CD8-positive, alpha-beta memory T cell (primary cell): ENCODE results near the gene ABR. TPM values are rescaled to one million over a fixed set of nuclear protein-coding genes. Genes with fewer than 3 reads are reported as not detected.
"Not testable (repeated sequence)": the region's sequence is repeated elsewhere in the genome, so short reads cannot be mapped to it uniquely, and the experiment has no call there.

Experiments
- CTCF ChIA-PET: fragments of 350-600 bp; sonication (Branson Sonifier 250); formaldehyde crosslinking; loops from one replicate; lab custom pipeline; 2021; ENCODE audit warnings: antibody characterized with exemption; lab: Charles Lee
- POLR2A ChIA-PET: fragments of 350-600 bp; sonication (Branson Sonifier 250); formaldehyde crosslinking; loops from one replicate; lab custom pipeline; 2021; ENCODE audit warnings: antibody characterized with exemption; lab: Charles Lee
- DNase-seq, 5 donors: peaks; one replicate each; pipeline versions ENCODE4 v3.0.0 to v3.0.0-alpha.2; 2020 to 2022; ENCODE audit warnings: mixed read lengths in 1 of 5
- H3K27ac ChIP-seq: one replicate; pipeline ENCODE4 v1.7.0; 2013; ENCODE audit warnings: low read depth, mild to moderate bottlenecking, low read length, moderate library complexity
- H3K27me3 ChIP-seq: 2 replicates; pipeline ENCODE4 v1.7.0; 2013; ENCODE audit warnings: low read length, mild to moderate bottlenecking; ENCODE audit not compliant: insufficient read depth, poor library complexity, severe bottlenecking
- H3K36me3 ChIP-seq: 2 replicates; pipeline ENCODE4 v1.7.0; 2013; ENCODE audit warnings: mild to moderate bottlenecking, low read length, moderate library complexity; ENCODE audit not compliant: insufficient read depth
- H3K4me1 ChIP-seq: 2 replicates; pipeline ENCODE4 v1.7.0; 2013; ENCODE audit warnings: mild to moderate bottlenecking, low read length, moderate library complexity; ENCODE audit not compliant: insufficient read depth
- H3K4me3 ChIP-seq: 2 replicates; pipeline ENCODE4 v1.7.0; 2013; ENCODE audit warnings: mild to moderate bottlenecking, low read length
- H3K9me3 ChIP-seq: 2 replicates; pipeline ENCODE4 v1.7.0; 2013; ENCODE audit warnings: mild to moderate bottlenecking, low read length
- H3K27ac Mint-ChIP-seq, 8 donors: one replicate each; pipeline ENCODE4 v1.8.0; 2020 to 2021; ENCODE audit warnings: mixed read lengths in 8 of 8, mild to moderate bottlenecking in 6 of 8, inconsistent platforms in 3 of 8, moderate library complexity in 3 of 8
- H3K27me3 Mint-ChIP-seq, 2 donors: one replicate each; pipeline ENCODE4 v1.8.0; 2020 to 2021; ENCODE audit warnings: mixed read lengths in 2 of 2, mild to moderate bottlenecking in 1 of 2, moderate library complexity in 1 of 2
- H3K36me3 Mint-ChIP-seq, 3 donors: one replicate each; pipeline ENCODE4 v1.8.0; 2020 to 2021; ENCODE audit warnings: mixed read lengths in 3 of 3, inconsistent platforms in 1 of 3, mild to moderate bottlenecking in 1 of 3
- H3K4me1 Mint-ChIP-seq, 3 donors: one replicate each; pipeline ENCODE4 v1.8.0; 2020 to 2021; ENCODE audit warnings: mixed read lengths in 3 of 3, inconsistent platforms in 1 of 3, mild to moderate bottlenecking in 1 of 3
- H3K4me3 Mint-ChIP-seq, 7 donors: one replicate each; pipeline ENCODE4 v1.8.0; 2020 to 2021; ENCODE audit warnings: mixed read lengths in 7 of 7, mild to moderate bottlenecking in 6 of 7, moderate library complexity in 4 of 7, inconsistent platforms in 2 of 7
- H3K9me3 Mint-ChIP-seq, 5 donors: one replicate each; pipeline ENCODE4 v1.8.0; 2020 to 2022; ENCODE audit warnings: mixed read lengths in 5 of 5, mild to moderate bottlenecking in 3 of 5, moderate library complexity in 2 of 5, inconsistent platforms in 1 of 5
- polyA plus RNA-seq: library from polyadenylated mRNA; unstranded; fragments of 300-500 nt; fragmentation: Illumina TruSeq; gene quantifications from one replicate; pipeline ENCODE4 v1.2.3, GENCODE V29; 2021
- total RNA-seq, 2 experiments: library from RNA; stranded (reverse); gene quantifications; one replicate each; pipeline ENCODE4 v1.2.3, GENCODE V29; 2021

ABR gene
- total and polyA plus RNA-seq, 3 experiments from 2014 or later: 26.9 to 60.8 (median 60.4) TPM

GRCh38 chr17:1159431-1160180, 20.2 kb downstream of the ABR start:
- DNase-seq: no peak
- Histone ChIP-seq H3K36me3 (no peaks in the 10 kb centered on the region), H3K27me3 (no peaks in the 10 kb centered on the region), H3K4me1 (no peaks in the 10 kb centered on the region), H3K9me3 (no peaks in the 10 kb centered on the region), H3K4me3 (no peak overlapping the region), H3K27ac (no peak overlapping the region)
- no peak overlapping the region for H3K27ac Mint-ChIP-seq
- CTCF ChIA-PET: no interaction called here
- H3K9me3 Mint-ChIP-seq: no peaks in the 10 kb centered on the region
- peaks cover 0 to 17% (median 5%) of the 10 kb centered on the region in 3 donors for H3K36me3 Mint-ChIP-seq
- peaks cover 0 to 6% (median 4%) of the 10 kb centered on the region in 3 donors for H3K4me1 Mint-ChIP-seq
- no peak overlapping the region for H3K4me3 Mint-ChIP-seq
- POLR2A ChIA-PET: no interaction called here
- no peaks in the 10 kb centered on the region for H3K27me3 Mint-ChIP-seq

- Mint-ChIP-seq H3K27me3 (no peaks in the 10 kb centered on the region), H3K9me3 (no peaks in the 10 kb centered on the region), H3K27ac (no peak overlapping the region), H3K4me3 (no peak overlapping the region), H3K4me1 (peaks cover 0 to 6% (median 4%) of the 10 kb centered on the region in 3 donors), H3K36me3 (peaks cover 0 to 17% (median 5%) of the 10 kb centered on the region in 3 donors)
- no peak overlapping the region for H3K4me3 ChIP-seq
- no peaks in the 10 kb centered on the region for H3K27me3 ChIP-seq
- no peaks in the 10 kb centered on the region for H3K4me1 ChIP-seq
- CTCF ChIA-PET: no interaction called here
- no peaks in the 10 kb centered on the region for H3K9me3 ChIP-seq
- POLR2A ChIA-PET: no interaction called here
- no peak overlapping the region for H3K27ac ChIP-seq
- no peak for DNase-seq
- no peaks in the 10 kb centered on the region for H3K36me3 ChIP-seq
Observed at GRCh38 chr17:1158879-1159278, 20.9 kb downstream of the ABR start.

GRCh38 chr17:1156864-1157263, 22.9 kb downstream of the ABR start:
- Histone ChIP-seq H3K4me3 (no peak overlapping the region), H3K4me1 (no peaks in the 10 kb centered on the region), H3K27ac (no peak overlapping the region), H3K9me3 (no peaks in the 10 kb centered on the region), H3K27me3 (no peaks in the 10 kb centered on the region), H3K36me3 (no peaks in the 10 kb centered on the region)
- Mint-ChIP-seq H3K27me3 (no peaks in the 10 kb centered on the region), H3K27ac (peak overlapping the region in 1 of 8 donors; percentile 24), H3K4me1 (peaks cover 0 to 6% (median 4%) of the 10 kb centered on the region in 3 donors), H3K4me3 (no peak overlapping the region), H3K36me3 (peaks cover 0 to 17% (median 5%) of the 10 kb centered on the region in 3 donors), H3K9me3 (no peaks in the 10 kb centered on the region)
- CTCF ChIA-PET: interaction anchor here (0.9 kb wide), 1 partner anchor 31 kb away, joined by 4 read pairs; no protein-coding TSS in a partner anchor
- no peak for DNase-seq
- POLR2A ChIA-PET: no interaction called here

GRCh38 chr17:1154704-1155103, 25.1 kb downstream of the ABR start:
- ChIA-PET POLR2A (interaction anchor here (0.7 kb wide), 1 partner anchor 29 kb away, joined by 5 read pairs; no protein-coding TSS in a partner anchor), CTCF (no interaction called here)
- no peaks in the 10 kb centered on the region for H3K4me1 ChIP-seq
- Mint-ChIP-seq H3K36me3 (peaks cover 0 to 19% (median 6%) of the 10 kb centered on the region in 3 donors), H3K9me3 (no peaks in the 10 kb centered on the region), H3K4me3 (no peak overlapping the region), H3K4me1 (peaks cover 0 to 4% (median 0%) of the 10 kb centered on the region in 3 donors), H3K27me3 (no peaks in the 10 kb centered on the region), H3K27ac (no peak overlapping the region)
- DNase-seq: no peak
- H3K27me3 ChIP-seq: no peaks in the 10 kb centered on the region
- H3K4me3 ChIP-seq: no peak overlapping the region
- no peaks in the 10 kb centered on the region for H3K36me3 ChIP-seq
- H3K27ac ChIP-seq: no peak overlapping the region
- H3K9me3 ChIP-seq: no peaks in the 10 kb centered on the region

- POLR2A ChIA-PET: interaction anchor here (0.7 kb wide), 1 partner anchor 30 kb away, joined by 5 read pairs; no protein-coding TSS in a partner anchor
- Histone ChIP-seq H3K27ac (no peak overlapping the region), H3K4me3 (no peak overlapping the region), H3K27me3 (no peaks in the 10 kb centered on the region), H3K4me1 (no peaks in the 10 kb centered on the region), H3K36me3 (no peaks in the 10 kb centered on the region), H3K9me3 (no peaks in the 10 kb centered on the region)
- peaks cover 0 to 5% (median 0%) of the 10 kb centered on the region in 3 donors for H3K4me1 Mint-ChIP-seq
- H3K27me3 Mint-ChIP-seq: no peaks in the 10 kb centered on the region
- no peaks in the 10 kb centered on the region for H3K9me3 Mint-ChIP-seq
- CTCF ChIA-PET: no interaction called here
- no peak overlapping the region for H3K27ac Mint-ChIP-seq
- DNase-seq: no peak
- H3K4me3 Mint-ChIP-seq: no peak overlapping the region
- H3K36me3 Mint-ChIP-seq: peaks cover 0 to 19% (median 5%) of the 10 kb centered on the region in 3 donors
Observed at GRCh38 chr17:1153795-1154546, 25.8 kb downstream of the ABR start.

- H3K27me3 ChIP-seq, H3K27me3 Mint-ChIP-seq, H3K9me3 ChIP-seq, CTCF ChIA-PET, H3K9me3 Mint-ChIP-seq, DNase-seq, H3K4me3 Mint-ChIP-seq, POLR2A ChIA-PET, H3K36me3 ChIP-seq, H3K4me1 Mint-ChIP-seq, H3K27ac ChIP-seq, H3K4me1 ChIP-seq, H3K4me3 ChIP-seq: not testable (repeated sequence)
- H3K27ac Mint-ChIP-seq: peak overlapping the region in 1 of 8 donors; percentile 50
- H3K36me3 Mint-ChIP-seq: peaks cover 0 to 12% (median 1%) of the 10 kb centered on the region in 3 donors
Observed at GRCh38 chr17:1152582-1152981, 27.2 kb downstream of the ABR start.

GRCh38 chr17:1150863-1151600, 28.7 kb downstream of the ABR start:
- ChIA-PET CTCF (no interaction called here), POLR2A (no interaction called here)
- Mint-ChIP-seq H3K36me3 (peaks cover 0 to 8% (median 1%) of the 10 kb centered on the region in 3 donors), H3K4me1 (peaks cover 0 to 3% (median 0%) of the 10 kb centered on the region in 3 donors), H3K9me3 (no peaks in the 10 kb centered on the region), H3K27me3 (no peaks in the 10 kb centered on the region), H3K27ac (peak overlapping the region in 2 of 8 donors; percentile 29 to 47), H3K4me3 (no peak overlapping the region)
- no peaks in the 10 kb centered on the region for H3K27me3 ChIP-seq
- no peaks in the 10 kb centered on the region for H3K9me3 ChIP-seq
- no peak overlapping the region for H3K4me3 ChIP-seq
- no peak for DNase-seq
- H3K4me1 ChIP-seq: no peaks in the 10 kb centered on the region
- no peaks in the 10 kb centered on the region for H3K36me3 ChIP-seq
- H3K27ac ChIP-seq: no peak overlapping the region
